Astrocyte (in vitro differentiated cells and primary cell): ENCODE results near the gene GLYR1.

ENCODE experiments used
- EZH2 ChIP-seq: IDR thresholded peaks from 2 replicates; pipeline ENCODE4 v1.6.1; 2012; ENCODE audit warnings: mild to moderate bottlenecking, low read length, inconsistent platforms; ENCODE audit not compliant: insufficient read depth
- TF ChIP-seq, protein P1 (sequence below): IDR thresholded peaks from 2 replicates; pipeline ENCODE4 v1.5.1; 2011; ENCODE audit warnings: low read depth, mild to moderate bottlenecking, inconsistent platforms, low read length, moderate library complexity; ENCODE audit not compliant: insufficient read depth

DNA sequence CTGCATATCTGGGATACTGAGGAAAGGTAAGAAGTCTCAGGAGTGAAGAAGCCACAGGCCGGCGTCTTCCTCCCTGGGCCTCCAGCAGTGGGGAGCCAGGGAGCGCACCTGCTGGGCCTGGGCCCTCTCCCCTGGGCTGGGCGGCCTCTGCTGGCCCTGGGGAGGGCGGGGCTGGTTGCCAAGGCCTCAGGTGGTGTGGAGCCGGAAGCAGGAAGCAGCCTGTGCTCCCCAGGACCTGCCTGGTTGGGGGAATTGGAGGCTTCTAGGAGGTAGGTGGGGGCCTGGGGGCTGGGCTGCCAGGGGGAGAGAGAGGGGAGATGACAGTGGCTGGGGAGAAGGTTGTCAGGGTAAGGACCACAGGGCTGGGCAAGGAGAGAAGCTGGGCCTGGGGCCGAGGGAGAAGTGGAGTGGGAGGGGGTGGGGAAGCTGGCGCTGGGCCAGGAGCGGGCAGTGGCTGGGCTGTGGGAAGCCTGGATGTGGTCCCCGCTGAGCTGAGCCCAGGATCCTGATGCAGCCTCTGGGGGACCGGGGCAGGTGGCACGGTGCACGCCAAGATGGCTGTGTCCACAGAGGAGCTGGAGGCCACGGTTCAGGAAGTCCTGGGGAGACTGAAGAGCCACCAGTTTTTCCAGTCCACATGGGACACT lies 51.8 kb downstream of the GLYR1 start, which contains the start of gene SMIM22:
- TF ChIP-seq, protein P1, sequence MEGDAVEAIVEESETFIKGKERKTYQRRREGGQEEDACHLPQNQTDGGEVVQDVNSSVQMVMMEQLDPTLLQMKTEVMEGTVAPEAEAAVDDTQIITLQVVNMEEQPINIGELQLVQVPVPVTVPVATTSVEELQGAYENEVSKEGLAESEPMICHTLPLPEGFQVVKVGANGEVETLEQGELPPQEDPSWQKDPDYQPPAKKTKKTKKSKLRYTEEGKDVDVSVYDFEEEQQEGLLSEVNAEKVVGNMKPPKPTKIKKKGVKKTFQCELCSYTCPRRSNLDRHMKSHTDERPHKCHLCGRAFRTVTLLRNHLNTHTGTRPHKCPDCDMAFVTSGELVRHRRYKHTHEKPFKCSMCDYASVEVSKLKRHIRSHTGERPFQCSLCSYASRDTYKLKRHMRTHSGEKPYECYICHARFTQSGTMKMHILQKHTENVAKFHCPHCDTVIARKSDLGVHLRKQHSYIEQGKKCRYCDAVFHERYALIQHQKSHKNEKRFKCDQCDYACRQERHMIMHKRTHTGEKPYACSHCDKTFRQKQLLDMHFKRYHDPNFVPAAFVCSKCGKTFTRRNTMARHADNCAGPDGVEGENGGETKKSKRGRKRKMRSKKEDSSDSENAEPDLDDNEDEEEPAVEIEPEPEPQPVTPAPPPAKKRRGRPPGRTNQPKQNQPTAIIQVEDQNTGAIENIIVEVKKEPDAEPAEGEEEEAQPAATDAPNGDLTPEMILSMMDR = no peak
- no peak for TF ChIP-seq EZH2
